ENCODE measurements around the gene DOCK8. TPM values are rescaled to one million over a fixed set of nuclear protein-coding genes. Genes with fewer than 3 reads are reported as not detected.

The DOCK8 gene
- total and polyA plus RNA-seq, 10 of the 15 experiments (the other 5 are each of a cell fraction or from before 2014, with no cell fraction given), result 35.4 to 100 (median 44.7) TPM

- H3K27me3 ChIP-seq (replicated peaks in 1 of 2; ENCODE audit: control insufficient read depth in 2 of 2, insufficient read depth in 2 of 2, low read length in 1 of 2), result no peaks in the 10 kb centered on the region
- H3K9me3 ChIP-seq (replicated peaks; ENCODE audit: control insufficient read depth, insufficient read depth, low read length), result no peaks in the 10 kb centered on the region
- no peak for ATAC-seq
- H3K4me1 ChIP-seq (ENCODE audit: control insufficient read depth, insufficient read depth, low read length), result no peaks in the 10 kb centered on the region
- ChIA-PET CTCF (interaction anchor here (0.7 kb wide), 1 partner anchor 443 kb away, joined by 3 read pairs; no protein-coding TSS in a partner anchor), POLR2A (no interaction called here), RAD21 (ENCODE audit: unreplicated experiment) (no interaction called here), SMC1A (ENCODE audit: uncharacterized antibody, unreplicated experiment) (no interaction called here)
- in situ Hi-C loops (cut with MboI) (no loop called here), intact Hi-C loops (cut with micrococcal nuclease; ENCODE audit: unreplicated experiment) (no loop called here)
- no peak for FAIRE-seq
- no peaks in the 10 kb centered on the region for H3K36me3 ChIP-seq (ENCODE audit: control insufficient read depth in 2 of 2, insufficient read depth in 2 of 2, low read length in 1 of 2)
- no TSS peak for BruUV-seq (replicated peaks)
- H2AFZ ChIP-seq (ENCODE audit: control insufficient read depth, low read depth, low read length), result no peak overlapping the region
- no peak overlapping the region for H3K9ac ChIP-seq (ENCODE audit: control insufficient read depth, insufficient read depth, low read length)
- H3K27ac ChIP-seq (ENCODE audit: control insufficient read depth, insufficient read depth), result no peak overlapping the region
- no peak overlapping the region for H3K4me2 ChIP-seq (ENCODE audit: control insufficient read depth, insufficient read depth)
- WGBS (ENCODE audit: insufficient coverage, insufficient replicate concordance, low lambda C conversion rate, missing lambda C conversion rate), result 56% methylated on average over 3 of the region's 3 CpGs
- H3K4me3 ChIP-seq, result no peak overlapping the region
- no peaks in the 10 kb centered on the region for H3K79me2 ChIP-seq (ENCODE audit: control insufficient read depth, insufficient read depth, low read length)
- H4K20me1 ChIP-seq (ENCODE audit: control insufficient read depth, insufficient read depth), result no peaks in the 10 kb centered on the region; the same call in 1 of the 2 replicates
- no peak for DNase-seq (ENCODE audit: low read depth, low spot score)
- TF ChIP-seq USF2 (IDR thresholded peaks at IDR 0.05; ENCODE audit: borderline replicate concordance, low read depth, low read length), result no peak
- TF ChIP-seq CREM (IDR thresholded peaks at IDR 0.05; ENCODE audit: low read depth), result no peak
- TF ChIP-seq CHD1 (IDR thresholded peaks at IDR 0.05; ENCODE audit: low read depth, low read length), result no peak
- TF ChIP-seq BCL3 (IDR thresholded peaks at IDR 0.05; ENCODE audit: borderline replicate concordance, insufficient read depth, low read depth, low read length, poor library complexity, severe bottlenecking), result no peak
- no peak for TF ChIP-seq SMAD1 (IDR thresholded peaks at IDR 0.05; ENCODE audit: low read depth, partially characterized antibody)
- TF ChIP-seq SP1 (IDR thresholded peaks at IDR 0.05; ENCODE audit: low read depth, low read length), result no peak
- no peak for TF ChIP-seq CHD2 (IDR thresholded peaks at IDR 0.05; ENCODE audit: borderline replicate concordance, low read depth, low read length)
- no peak for TF ChIP-seq E2F4 (IDR thresholded peaks at IDR 0.05; ENCODE audit: low read depth, low read length)
- TF ChIP-seq ZZZ3 (IDR thresholded peaks at IDR 0.05; ENCODE audit: control insufficient read depth, insufficient read length, low read depth), result no peak
- no peak for TF ChIP-seq TAF1 (IDR thresholded peaks at IDR 0.05; ENCODE audit: borderline replicate concordance, low read depth, low read length)
- TF ChIP-seq E4F1 (IDR thresholded peaks at IDR 0.05; ENCODE audit: borderline replicate concordance, partially characterized antibody), result no peak
- no peak for TF ChIP-seq TBL1XR1 (IDR thresholded peaks at IDR 0.05; ENCODE audit: low read depth, low read length)
- TF ChIP-seq CTCF (IDR thresholded peaks at IDR 0.05 in 2 of 3, conservative IDR thresholded peaks at IDR 0.05 in 1 of 3; ENCODE audit: control insufficient read depth in 2 of 3, extremely low read depth in 1 of 3, insufficient read depth in 1 of 3, low read depth in 3 of 3, low read length in 3 of 3), result no peak
- no peak for TF ChIP-seq BCL11A (IDR thresholded peaks at IDR 0.05; ENCODE audit: low read depth, low read length)
- no peak for TF ChIP-seq RFX5 (IDR thresholded peaks at IDR 0.05; ENCODE audit: low read depth, low read length)
- TF ChIP-seq TARDBP (IDR thresholded peaks at IDR 0.05; ENCODE audit: borderline replicate concordance), result no peak
- TF ChIP-seq STAT1 (conservative IDR thresholded peaks at IDR 0.05), result no peak
- no peak for TF ChIP-seq SREBF2 (IDR thresholded peaks at IDR 0.05; ENCODE audit: low read length)
These were observed 38.9 kb downstream of the DOCK8 start for GRCh38 chr9:253539-253938.

Measured in GM12878 (cell line).